Peyer's patch (tissue), 4 donors: ENCODE measurements around the gene RLN3.

Source experiments
- CTCF ChIP-seq, 6 experiments: fragments of 450-650 bp in 4 of 6; fragments of 200-600 bp in 2 of 6; sonication (generic) in 1 of 6; IDR thresholded peaks; one replicate each; pipeline ENCODE4 v1.5.1; 2017 to 2019; ENCODE audit warnings: antibody characterized with exemption in 6 of 6, mild to moderate bottlenecking in 3 of 6, moderate library complexity in 1 of 6
- POLR2A ChIP-seq, 2 donors: fragments of 450-650 bp; IDR thresholded peaks; one replicate each; pipeline ENCODE4 v1.5.1; 2017; ENCODE audit warnings: antibody characterized with exemption in 2 of 2, mild to moderate bottlenecking in 2 of 2, moderate library complexity in 2 of 2

- TF ChIP-seq POLR2A (IDR thresholded peaks at IDR 0.05) (no peak), CTCF (IDR thresholded peaks at IDR 0.05) (no peak)
Measured at GRCh38 chr19:13990085-13990484, 37.9 kb upstream of the RLN3 start.
